Dedifferentiated amniotic fluid mesenchymal stem cell (primary cell): ENCODE measurements around the gene SULT6B1.
"Not testable (repeated sequence)": the region's sequence is repeated elsewhere in the genome, so short reads cannot be mapped to it uniquely, and the experiment has no call there.

Experiments used
- DNase-seq: peaks from one replicate; pipeline ENCODE4 v3.0.0-alpha.2; 2016; ENCODE audit errors: extremely low spot score

Gene SULT6B1, protein sequence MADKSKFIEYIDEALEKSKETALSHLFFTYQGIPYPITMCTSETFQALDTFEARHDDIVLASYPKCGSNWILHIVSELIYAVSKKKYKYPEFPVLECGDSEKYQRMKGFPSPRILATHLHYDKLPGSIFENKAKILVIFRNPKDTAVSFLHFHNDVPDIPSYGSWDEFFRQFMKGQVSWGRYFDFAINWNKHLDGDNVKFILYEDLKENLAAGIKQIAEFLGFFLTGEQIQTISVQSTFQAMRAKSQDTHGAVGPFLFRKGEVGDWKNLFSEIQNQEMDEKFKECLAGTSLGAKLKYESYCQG

DNA sequence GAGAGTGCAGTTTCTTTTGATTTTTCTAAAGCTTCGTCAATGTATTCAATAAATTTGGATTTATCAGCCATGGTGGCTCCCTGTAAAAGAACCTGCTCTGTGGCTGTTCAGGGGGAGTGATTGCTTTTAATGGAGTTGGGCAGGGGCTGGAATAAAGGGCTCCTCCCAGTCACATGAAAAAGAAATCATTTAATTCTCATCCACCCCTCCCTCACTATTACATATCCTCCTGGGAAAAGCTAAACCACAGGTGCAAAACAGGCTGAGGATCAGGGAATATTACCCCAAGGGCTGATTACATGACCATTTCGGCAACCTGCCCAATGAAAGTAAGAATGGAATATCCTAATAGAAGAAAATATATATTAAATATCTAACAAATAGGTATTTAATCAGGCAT lies at the start of gene SULT6B1:
Gene SULT6B1 (minus strand): TSS at position 101 of the 400 bp plus-strand sequence. CDS start 30 bp downstream, at position 71.
- DNase-seq = no peak

DNA sequence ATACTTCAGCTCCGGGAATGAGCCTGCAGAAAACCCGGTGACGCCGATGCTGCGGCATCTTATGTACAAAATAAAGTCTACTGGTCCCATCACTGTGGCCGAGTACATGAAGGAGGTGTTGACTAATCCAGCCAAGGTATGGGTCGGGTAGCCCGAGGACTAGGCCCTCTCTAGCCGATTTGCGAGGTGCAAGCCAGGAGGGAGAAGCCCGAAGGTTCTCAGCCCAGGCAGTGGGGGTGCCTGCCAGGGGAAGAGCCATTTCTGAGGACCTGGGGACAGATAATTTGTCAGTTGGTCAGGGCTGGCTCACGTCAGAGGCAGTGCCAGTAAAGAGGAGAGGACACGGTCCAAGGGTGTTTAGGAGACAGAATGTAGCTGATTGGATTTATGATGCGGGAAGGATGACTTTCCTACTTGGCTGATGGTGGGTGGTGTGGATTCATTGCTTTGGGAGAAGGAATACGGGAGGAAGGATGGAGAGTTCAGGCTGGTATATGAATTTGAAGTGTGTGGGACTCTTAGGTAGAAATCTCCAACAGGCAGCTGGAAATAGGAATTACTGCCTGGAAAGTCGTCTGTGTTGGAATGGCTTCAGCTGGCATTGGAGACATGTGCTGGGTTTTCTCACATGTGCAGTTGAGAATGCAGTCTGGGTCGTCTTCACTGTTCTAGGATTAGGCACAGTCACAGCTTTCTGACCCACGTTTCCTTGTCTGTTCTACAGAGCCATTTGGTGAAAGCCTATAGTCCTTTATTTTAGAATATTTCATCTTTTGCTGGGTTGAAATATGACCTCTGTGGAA lies 43.9 kb upstream of the SULT6B1 start:
- DNase-seq = no peak

DNA sequence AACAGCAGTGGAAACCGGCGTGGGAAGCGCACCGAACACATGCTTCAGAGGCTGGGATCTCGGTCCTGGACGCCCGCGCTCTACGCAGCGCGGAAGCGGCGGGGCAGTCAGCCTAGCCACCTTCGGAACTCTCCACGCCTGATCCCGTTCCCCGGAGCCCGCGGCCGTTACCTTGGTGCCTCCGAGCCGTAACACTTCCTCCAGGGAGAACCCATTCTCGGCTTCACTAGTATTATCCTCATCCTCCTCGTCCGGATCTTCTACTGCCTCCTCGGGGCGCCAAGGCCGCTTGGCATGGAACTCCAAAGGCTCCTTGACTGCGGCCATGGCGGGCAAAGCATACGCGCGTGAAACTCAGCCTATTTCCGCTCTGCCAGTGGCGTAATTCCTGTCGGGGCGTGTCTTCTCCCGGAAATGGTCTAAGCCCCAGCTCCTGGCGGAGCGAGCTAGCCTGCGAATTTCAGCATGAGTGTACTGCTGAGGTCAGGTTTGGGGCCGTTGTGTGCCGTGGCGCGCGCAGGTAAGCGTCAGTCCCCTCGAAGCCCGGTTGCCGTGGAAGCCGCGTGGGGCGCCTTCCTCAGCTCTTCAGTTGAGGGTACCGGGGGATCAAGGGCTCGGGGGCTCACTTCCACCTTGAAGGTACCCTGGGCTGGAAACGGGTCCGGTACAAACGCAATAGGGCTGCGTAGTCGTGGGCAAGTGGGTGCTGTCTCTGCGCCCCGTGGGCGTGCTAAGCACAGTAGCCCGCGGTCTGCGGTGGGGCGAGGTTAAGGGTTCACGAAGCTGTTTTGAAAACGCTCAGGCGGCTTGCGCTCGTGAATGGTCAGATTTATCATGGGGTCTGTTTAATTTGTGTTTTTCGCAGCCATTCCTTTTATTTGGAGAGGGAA lies 43.0 kb upstream of the SULT6B1 start, which contains the start of the genes CEBPZ and NDUFAF7:
Gene CEBPZ (minus strand): TSS at position 356 of the 890 bp plus-strand sequence. CDS start 29 bp downstream, at position 327.
Gene NDUFAF7 (plus strand): TSS at position 418 of the 890 bp plus-strand sequence. CDS start 48 bp downstream, at position 466.
- peak; percentile 96 for DNase-seq

DNA sequence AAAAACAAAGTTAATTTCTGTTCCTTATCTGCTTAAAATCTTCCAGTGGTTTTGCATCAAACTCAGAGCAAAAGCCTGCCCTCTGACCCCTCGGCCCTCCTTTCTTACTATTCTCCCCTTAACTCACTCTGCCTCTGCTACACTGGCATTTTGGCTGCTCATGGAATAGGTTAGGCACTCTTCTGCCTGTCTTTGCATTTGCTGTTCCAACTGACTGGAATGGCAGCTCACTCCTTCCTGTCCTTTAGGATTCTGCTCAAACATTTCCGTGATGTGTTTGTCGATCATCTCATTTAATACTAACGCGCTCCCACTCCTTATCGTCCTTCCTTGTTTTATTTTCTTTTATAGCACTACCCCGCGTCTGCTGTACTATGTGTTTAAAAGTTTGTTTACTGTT lies 42.1 kb upstream of the SULT6B1 start:
- no peak for DNase-seq

DNA sequence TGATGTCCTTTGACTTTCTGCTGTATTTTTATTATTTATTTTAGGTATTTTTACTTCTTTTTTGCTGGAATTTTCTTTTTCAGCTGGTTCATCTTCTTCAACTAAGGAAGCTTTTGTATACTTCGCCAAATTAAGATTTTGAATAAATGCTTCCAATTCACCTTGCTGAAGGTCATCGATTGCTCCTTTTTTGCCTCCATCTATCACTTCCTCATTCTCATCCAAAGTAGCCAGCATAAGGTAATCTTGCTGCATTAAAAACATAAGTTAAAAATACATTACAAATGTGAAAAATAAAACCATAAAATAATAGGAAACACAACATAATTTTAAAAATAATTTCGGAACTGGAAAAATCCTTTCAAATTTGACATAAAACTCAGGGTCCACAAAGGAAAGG lies 40.3 kb upstream of the SULT6B1 start:
- DNase-seq = no peak

DNA sequence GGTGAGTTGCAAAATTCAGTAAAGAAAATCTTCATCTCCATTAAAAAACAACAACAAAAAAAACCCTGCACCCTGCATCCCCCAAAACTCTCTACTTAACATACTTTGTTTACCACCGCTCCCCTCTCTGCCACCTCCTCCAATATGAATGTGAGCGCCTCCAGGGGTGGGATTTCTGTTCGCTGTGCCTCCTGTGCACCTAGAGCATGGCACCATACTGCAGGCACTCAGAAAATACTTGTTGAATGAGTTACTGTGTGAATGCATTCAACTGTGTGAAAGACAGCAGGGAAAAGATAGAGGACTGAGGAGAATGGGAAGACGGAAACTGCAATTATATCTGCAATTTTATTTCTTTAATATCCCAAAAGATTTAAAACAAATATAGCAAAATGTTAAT lies 38.4 kb upstream of the SULT6B1 start:
- no peak for DNase-seq

DNA sequence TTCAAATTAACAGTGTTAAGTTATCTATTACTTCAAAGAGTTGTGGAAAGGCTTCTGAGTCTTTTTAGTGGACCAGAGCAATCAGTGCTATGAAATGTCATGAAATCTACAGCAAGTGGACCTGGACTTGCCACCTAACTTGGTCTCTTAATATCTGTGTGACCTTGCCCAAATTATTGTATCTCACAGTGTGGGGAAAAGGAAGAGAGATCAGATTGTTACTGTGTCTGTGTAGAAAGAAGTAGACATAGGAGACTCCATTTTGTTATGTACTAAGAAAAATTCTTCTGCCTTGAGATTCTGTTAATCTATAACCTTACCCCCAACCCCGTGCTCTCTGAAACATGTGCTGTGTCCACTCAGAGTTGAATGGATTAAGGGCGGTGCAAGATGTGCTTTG lies 36.7 kb upstream of the SULT6B1 start:
- DNase-seq = not testable (repeated sequence)

DNA sequence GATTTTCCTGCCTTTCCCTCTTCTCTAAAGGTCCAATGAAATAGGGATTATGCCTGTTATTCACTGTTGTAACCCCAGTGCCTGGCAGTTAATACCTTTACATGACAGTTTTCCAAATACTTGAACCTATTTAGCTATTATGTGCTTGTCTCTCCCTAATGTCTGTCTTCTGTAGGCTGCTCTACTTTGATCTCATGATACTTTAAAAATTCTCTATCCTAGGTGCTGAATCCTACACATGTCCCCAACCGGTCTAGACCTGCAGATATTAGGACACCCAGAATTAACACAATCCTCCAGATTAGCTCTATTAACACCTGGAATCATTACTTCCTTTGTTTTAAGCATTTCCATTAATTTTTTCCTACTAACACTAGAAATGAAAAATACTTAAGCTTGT lies 35.6 kb upstream of the SULT6B1 start:
- DNase-seq = no peak

DNA sequence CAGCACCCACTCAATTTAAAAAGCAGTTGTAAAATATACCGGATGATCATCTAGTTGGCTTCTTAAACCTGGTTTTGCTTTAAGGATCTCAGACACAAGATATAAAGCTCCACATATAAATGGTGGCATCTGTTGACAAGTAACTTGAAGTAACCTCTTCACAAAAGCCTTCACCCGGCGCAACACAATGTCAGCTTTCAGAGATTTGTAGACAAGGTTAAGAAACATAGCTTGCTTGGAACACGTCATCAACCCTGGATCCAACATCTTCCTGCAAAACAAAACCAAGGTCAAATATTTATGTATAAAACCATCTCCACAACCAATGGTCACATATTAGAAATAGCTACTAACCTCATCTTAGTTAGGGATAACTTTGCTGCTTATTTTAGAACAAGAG lies 34.7 kb upstream of the SULT6B1 start:
- DNase-seq = no peak

DNA sequence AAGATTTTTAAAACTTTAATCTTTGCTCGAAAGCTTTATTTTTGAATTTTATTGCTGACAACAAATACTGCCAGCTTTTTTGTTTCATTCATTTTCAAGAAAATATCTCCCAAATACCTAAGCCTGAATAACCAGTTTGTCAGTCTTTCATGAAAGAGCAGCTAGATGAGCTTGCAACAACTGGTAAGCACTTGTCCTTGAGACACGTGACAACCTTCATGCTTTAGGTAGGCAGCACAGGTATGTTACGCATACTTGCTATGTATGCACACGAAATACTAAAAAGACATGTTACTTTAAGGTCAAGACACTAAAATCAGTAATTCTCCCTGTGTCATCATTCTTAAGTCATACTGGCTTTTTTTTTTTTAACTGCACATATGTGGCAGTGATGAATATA lies 30.6 kb upstream of the SULT6B1 start:
- DNase-seq = no peak

DNA sequence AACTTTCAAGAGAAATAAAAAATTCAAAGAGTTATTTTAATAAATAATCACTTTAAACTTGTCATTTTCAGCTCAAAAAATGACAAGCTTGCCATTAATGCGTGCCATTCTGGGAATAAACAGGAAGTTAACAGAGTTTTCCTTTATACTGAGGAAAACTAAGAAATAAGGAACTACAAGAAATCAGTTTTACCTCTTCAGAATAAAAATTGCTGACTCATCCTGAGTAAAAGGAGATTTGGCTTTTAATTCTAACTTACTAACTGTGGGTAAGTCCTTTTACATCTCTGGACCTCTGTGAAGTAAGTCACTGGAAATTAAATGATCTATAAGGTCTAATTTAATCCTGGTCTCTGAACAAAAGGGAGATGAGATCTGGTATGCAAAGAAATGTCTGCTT lies 26.8 kb upstream of the SULT6B1 start:
- no peak for DNase-seq

DNA sequence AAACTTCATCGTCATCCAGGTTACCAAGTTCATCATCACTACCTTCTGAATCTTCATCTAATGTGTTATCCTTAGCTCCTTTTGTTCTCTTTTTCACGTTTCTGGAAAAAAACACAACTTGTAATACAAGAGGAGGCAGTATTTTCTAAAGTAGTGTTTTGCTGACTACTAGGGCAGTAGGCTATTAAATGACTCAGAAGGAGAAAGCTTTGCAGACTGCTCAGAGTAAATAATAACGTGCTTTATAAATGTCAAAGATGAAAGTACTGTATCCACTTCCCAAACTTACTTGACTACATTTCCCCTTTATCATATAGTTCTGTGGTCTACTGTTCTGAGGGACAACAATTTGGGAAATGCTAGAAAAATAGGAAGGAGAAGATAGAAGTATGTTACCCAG lies 23.5 kb upstream of the SULT6B1 start:
- no peak for DNase-seq

DNA sequence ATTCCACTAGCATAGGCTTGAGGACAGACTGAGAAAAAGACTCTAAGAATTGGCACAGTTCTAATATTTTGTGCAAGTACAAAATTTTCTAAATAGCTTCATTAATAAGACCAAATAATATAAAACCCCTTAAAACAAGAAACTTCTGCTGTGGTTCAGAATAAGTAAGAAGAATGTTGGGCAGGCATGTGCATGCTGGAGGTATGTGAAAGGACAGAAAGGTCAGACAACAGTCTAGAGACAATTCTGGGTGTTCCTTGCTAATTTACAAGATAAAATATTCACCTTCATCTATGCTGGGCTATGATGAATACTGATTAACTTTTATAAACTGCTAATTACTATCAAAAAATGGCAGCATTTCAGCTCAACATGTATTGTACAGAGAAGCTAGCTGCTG lies 22.7 kb upstream of the SULT6B1 start:
- no peak for DNase-seq

DNA sequence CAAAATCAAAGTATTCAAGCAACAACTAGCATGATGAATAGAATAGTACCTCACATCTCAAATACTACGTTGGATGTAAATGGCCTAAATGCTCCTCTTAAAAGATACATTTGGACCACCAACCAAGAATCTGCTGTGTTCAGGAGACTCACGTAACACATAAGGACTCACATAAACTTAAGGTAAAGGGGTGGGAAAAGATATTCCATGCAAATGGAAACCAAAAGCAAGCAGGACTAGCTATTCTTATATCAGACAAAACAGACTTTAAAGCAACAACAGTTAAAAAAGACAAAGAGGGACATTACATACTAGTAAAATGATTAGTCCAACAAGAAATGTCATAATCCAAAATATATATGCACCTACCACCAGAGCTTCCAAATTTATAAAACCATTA lies 18.3 kb upstream of the SULT6B1 start:
- DNase-seq = not testable (repeated sequence)

DNA sequence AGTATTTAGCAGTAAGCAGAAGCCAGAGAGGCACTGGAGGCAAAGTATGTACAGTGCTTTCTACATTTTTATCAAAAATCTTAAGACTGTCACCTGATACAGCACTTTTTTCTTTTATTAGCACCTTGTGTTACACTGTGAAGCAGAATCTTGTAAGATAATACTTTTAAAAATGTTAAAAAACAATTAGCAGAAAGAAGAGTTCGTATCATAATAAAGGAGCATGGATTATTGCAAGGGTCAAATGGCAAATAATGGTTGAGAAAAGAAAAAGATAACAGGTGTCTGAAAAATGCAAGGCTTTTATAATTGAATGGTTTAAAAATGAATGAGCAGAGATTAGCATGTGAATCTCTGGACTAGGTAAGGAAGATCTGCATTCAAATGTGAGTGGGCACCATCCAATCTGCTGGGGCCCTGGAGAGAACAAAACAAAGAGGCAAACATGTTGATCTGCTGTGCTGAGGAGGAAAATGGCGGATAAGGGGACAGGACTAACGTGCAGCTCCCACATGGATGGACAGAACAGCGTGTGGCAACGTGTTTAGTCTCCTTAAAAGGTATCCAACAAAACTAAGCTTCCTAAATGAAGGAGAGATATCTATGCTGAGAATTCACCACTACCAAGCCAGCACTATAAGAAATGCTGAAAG lies 17.3 kb upstream of the SULT6B1 start:
- DNase-seq = no peak

DNA sequence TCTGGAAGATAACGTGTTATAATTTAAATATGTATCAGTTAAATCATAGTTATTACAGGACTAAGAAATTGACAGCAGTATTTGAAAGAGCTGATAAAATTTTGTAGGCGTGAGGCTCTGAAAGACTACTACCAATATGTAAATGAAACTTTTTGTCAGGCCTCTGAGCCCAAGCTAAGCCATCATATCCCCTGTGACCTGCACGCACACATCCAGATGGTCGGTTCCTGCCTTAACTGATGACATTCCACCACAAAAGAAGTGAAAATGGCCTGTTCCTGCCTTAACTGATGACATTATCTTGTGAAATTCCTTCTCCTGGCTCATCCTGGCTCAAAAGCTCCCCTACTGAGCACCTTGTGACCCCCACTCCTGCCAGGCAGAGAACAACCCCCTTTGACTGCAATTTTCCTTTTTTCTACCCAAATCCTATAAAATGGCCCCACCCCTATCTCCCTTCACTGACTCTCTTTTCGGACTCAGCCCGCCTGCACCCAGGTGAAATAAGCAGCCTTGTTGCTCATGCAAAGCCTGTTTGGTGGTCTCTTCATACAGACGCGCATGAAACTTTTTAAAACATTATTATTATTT lies 16.7 kb upstream of the SULT6B1 start:
- not testable (repeated sequence) for DNase-seq

DNA sequence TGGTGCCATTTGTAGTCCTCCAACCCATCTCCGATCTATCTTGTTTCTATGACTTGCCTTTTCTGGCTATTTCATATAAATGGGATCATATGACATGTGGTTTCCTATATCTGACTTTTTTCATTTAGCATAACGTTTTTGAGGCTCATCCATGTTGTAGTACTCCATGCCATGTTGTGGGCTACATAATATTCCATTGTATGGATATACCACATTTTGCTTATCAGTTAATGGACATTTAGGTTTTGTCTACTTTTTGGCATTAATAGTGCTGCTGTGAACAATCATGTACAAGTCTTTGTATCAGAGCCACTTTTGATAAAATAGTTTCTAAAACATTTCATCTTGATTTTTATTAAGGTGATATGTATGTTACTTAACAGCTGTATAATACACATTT lies 15.2 kb upstream of the SULT6B1 start:
- DNase-seq = no peak

DNA sequence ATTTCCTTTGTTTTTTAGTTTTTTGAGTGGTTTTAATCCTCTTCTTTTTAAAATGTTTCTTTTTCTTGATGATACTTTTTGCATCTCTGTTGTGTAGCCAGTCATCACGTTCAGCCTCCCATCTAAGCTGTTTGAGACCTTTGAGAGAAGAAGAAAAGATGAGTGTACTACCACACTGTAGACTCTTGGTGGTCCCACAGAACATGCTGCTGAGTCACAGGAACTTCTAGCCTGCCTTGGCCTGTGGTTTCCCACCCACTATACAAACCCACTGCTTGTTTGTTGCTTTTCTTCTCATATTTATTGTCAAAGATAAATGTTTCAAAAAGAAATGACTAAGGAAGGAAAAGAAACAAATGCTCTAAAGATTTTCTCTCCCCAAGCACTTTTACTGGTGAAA lies 13.3 kb upstream of the SULT6B1 start:
- no peak for DNase-seq

DNA sequence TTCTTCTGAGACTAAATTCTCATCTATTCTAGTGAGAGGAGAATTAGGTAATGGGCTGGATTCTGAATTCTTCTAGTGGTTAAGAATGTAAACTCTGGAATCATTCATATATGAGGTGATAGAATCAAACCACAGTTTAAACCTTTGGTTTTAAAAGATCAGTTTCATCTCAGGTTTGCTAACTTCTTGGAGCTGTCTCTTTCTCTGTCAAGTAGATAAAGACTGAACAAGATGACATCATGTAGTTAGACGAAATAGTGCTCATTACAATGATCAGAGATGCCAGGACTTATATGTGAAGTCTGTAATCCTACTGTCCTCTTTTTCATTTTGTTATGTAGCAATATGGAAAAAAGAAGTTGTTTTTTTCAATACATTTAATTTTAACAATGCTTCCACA lies 12.7 kb upstream of the SULT6B1 start:
- DNase-seq = no peak

DNA sequence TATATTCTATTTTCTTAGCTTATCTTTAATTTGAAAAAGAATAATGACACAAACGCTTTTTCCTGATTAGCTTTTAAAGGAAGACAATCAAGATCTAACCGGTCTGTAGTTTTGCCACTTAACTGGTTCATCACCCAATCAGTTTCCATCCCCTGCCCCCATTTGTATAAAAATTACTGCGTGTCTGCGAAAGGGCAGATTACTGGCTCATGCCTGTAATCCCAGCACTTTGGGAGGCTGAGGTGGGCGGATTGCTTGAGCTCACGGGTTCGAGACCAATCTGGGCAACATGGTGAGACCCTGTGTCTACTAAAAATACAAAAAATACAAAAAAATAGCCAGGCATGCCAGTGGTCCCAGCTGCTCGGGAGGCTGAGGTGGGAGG lies 10.2 kb upstream of the SULT6B1 start:
- DNase-seq = no peak
